CD14-positive monocyte (primary cell): ENCODE measurements around the gene HAO1. TPM values are rescaled to one million over a fixed set of nuclear protein-coding genes. Genes with fewer than 3 reads are reported as not detected.
"Not testable (repeated sequence)": the region's sequence is repeated elsewhere in the genome, so short reads cannot be mapped to it uniquely, and the experiment has no call there.

ENCODE experiments used
- DNase-seq, 3 donors: peaks; one replicate each; pipeline ENCODE4 v3.0.0-alpha.2; 2011 to 2022
- H2AFZ ChIP-seq: 2 replicates; pipeline ENCODE4 v1.6.0; 2012; ENCODE audit warnings: mild to moderate bottlenecking, low read depth, low read length, inconsistent platforms; ENCODE audit not compliant: insufficient read depth, poor library complexity, severe bottlenecking
- H3K27ac ChIP-seq, 2 donors: 1 replicate in 1 of 2; 2 replicates in 1 of 2; pipeline ENCODE4 v1.5.1; 2012 to 2013; ENCODE audit warnings: low read length in 2 of 2, control low read depth in 1 of 2, inconsistent platforms in 1 of 2, low read depth in 1 of 2, mild to moderate bottlenecking in 1 of 2
- H3K27me3 ChIP-seq, 2 donors: one replicate each; pipeline versions ENCODE4 v1.6.0 to v1.6.1; 2011 to 2013; ENCODE audit warnings: low read length in 2 of 2; ENCODE audit not compliant: control insufficient read depth in 2 of 2, insufficient read depth in 2 of 2
- H3K36me3 ChIP-seq, 2 donors: replicated peaks in 1 of 2; 1 replicate in 1 of 2; 2 replicates in 1 of 2; pipeline versions ENCODE4 v1.5.1 to v1.6.1; 2012 to 2013; ENCODE audit warnings: low read length in 2 of 2, control low read depth in 1 of 2, inconsistent platforms in 1 of 2, mild to moderate bottlenecking in 1 of 2; ENCODE audit not compliant: insufficient read depth in 2 of 2, control insufficient read depth in 1 of 2
- H3K4me1 ChIP-seq, 2 donors: 1 replicate in 1 of 2; 2 replicates in 1 of 2; pipeline versions ENCODE4 v1.5.1 to v1.6.1; 2012 to 2013; ENCODE audit warnings: low read length in 2 of 2, control low read depth in 1 of 2, inconsistent platforms in 1 of 2, mild to moderate bottlenecking in 1 of 2, moderate library complexity in 1 of 2; ENCODE audit not compliant: insufficient read depth in 2 of 2, control insufficient read depth in 1 of 2
- H3K4me2 ChIP-seq: replicated peaks from 2 replicates; pipeline ENCODE3; 2012; ENCODE audit warnings: low read length, moderate library complexity, mild to moderate bottlenecking; ENCODE audit not compliant: poor library complexity, severe bottlenecking; ENCODE audit errors: extremely low read depth
- H3K4me3 ChIP-seq, 3 experiments: fragments of 200-600 bp in 1 of 3; sonication (generic) in 1 of 3; replicated peaks in 1 of 3; 1 replicate in 2 of 3; 2 replicates in 1 of 3; pipeline ENCODE4 v1.5.1; 2011 to 2013; ENCODE audit warnings: low read length in 3 of 3, mild to moderate bottlenecking in 3 of 3, control low read depth in 2 of 3, low read depth in 2 of 3, inconsistent platforms in 1 of 3, moderate library complexity in 1 of 3
- H3K79me2 ChIP-seq: 2 replicates; pipeline ENCODE4 v1.6.0; 2012; ENCODE audit warnings: mild to moderate bottlenecking, control low read depth, inconsistent platforms, low read length, moderate library complexity; ENCODE audit not compliant: insufficient read depth
- H3K9ac ChIP-seq: 2 replicates; pipeline ENCODE4 v1.6.0; 2017; ENCODE audit warnings: low read length, mild to moderate bottlenecking; ENCODE audit not compliant: insufficient read depth, poor library complexity, severe bottlenecking
- H3K9me3 ChIP-seq, 2 donors: replicated peaks in 1 of 2; 1 replicate in 1 of 2; 2 replicates in 1 of 2; pipeline versions ENCODE4 v1.5.1 to v1.6.1; 2012 to 2013; ENCODE audit warnings: low read length in 2 of 2, control low read depth in 1 of 2; ENCODE audit not compliant: control insufficient read depth in 1 of 2, insufficient read depth in 1 of 2
- H4K20me1 ChIP-seq: 2 replicates; pipeline ENCODE4 v1.6.0; 2012; ENCODE audit warnings: mild to moderate bottlenecking, low read length, control low read depth, moderate library complexity; ENCODE audit not compliant: insufficient read depth
- H3K27ac Mint-ChIP-seq, 7 donors: one replicate each; pipeline ENCODE4 v1.8.0; 2020; ENCODE audit warnings: mild to moderate bottlenecking in 7 of 7, mixed read lengths in 7 of 7, moderate library complexity in 6 of 7, inconsistent platforms in 2 of 7
- H3K27me3 Mint-ChIP-seq, 3 donors: one replicate each; pipeline ENCODE4 v1.8.0; 2021 to 2022; ENCODE audit warnings: low read depth in 3 of 3, mild to moderate bottlenecking in 3 of 3, mixed read lengths in 3 of 3, moderate library complexity in 3 of 3, inconsistent platforms in 1 of 3
- H3K36me3 Mint-ChIP-seq, 2 donors: one replicate each; pipeline ENCODE4 v1.8.0; 2020; ENCODE audit warnings: mixed read lengths in 2 of 2, inconsistent platforms in 1 of 2, mild to moderate bottlenecking in 1 of 2
- H3K4me1 Mint-ChIP-seq: one replicate; pipeline ENCODE4 v1.8.0; 2020; ENCODE audit warnings: mild to moderate bottlenecking, mixed read lengths
- H3K4me3 Mint-ChIP-seq, 2 donors: one replicate each; pipeline ENCODE4 v1.8.0; 2020; ENCODE audit warnings: mild to moderate bottlenecking in 2 of 2, mixed read lengths in 2 of 2, moderate library complexity in 1 of 2
- H3K9me3 Mint-ChIP-seq, 7 donors: one replicate each; pipeline ENCODE4 v1.8.0; 2020 to 2022; ENCODE audit warnings: mixed read lengths in 7 of 7, mild to moderate bottlenecking in 6 of 7, moderate library complexity in 6 of 7, inconsistent platforms in 2 of 7
- CTCF ChIP-seq: fragments of 200-600 bp; IDR thresholded peaks from one replicate; pipeline ENCODE4 v1.8.0; 2022; ENCODE audit warnings: antibody characterized with exemption, mild to moderate bottlenecking
- WGBS: methylation state at CpG from one replicate; pipeline ENCODE4 v1.1.5; 2013; ENCODE audit warnings: missing lambda C conversion rate; ENCODE audit not compliant: insufficient coverage; 5-methylcytosine and 5-hydroxymethylcytosine counted together
- intact Hi-C, 2 donors: fragments of 100-400 bp; cut with micrococcal nuclease; formaldehyde crosslinking; loops; one replicate each; pipeline versions ENCODE4 v1.15.0 to v1.15.1; 2023
- polyA plus RNA-seq, 3 donors: library from polyadenylated mRNA; depleted of rRNA in 1 of 3; unstranded in 2 of 3; stranded (reverse) in 1 of 3; fragments of 300-500 nt in 2 of 3; fragments of >200 nt in 1 of 3; fragmentation: Illumina TruSeq in 2 of 3; gene quantifications; 1 replicate in 2 of 3; 2 replicates in 1 of 3; pipeline ENCODE4 v1.2.3, GENCODE V29; 2012 to 2021

The HAO1 gene
- polyA plus RNA-seq, 3 donors, result not detected

- no peak for DNase-seq
- Histone ChIP-seq H3K4me2 (no peak overlapping the region), H3K4me1 (no peaks in the 10 kb centered on the region), H4K20me1 (no peaks in the 10 kb centered on the region), H2AFZ (no peak overlapping the region), H3K9ac (no peak overlapping the region), H3K4me3 (no peak overlapping the region), H3K79me2 (no peaks in the 10 kb centered on the region), H3K27me3 (peaks cover 2 to 5% of the 10 kb centered on the region in 2 donors), H3K36me3 (no peaks in the 10 kb centered on the region), H3K9me3 (no peaks in the 10 kb centered on the region), H3K27ac (no peak overlapping the region)
- Mint-ChIP-seq H3K4me1 (no peaks in the 10 kb centered on the region), H3K27ac (no peak overlapping the region), H3K4me3 (no peak overlapping the region), H3K27me3 (peaks cover 3 to 20% (median 10%) of the 10 kb centered on the region in 3 donors), H3K36me3 (no peaks in the 10 kb centered on the region), H3K9me3 (peaks cover 0 to 7% (median 0%) of the 10 kb centered on the region in 7 donors)
- intact Hi-C loops, result no loop called here
- WGBS, result 50% methylated on average over 1 of the region's 2 CpGs
- TF ChIP-seq CTCF, result no peak
Observed at GRCh38 chr20:7841291-7841970, 98.8 kb downstream of the HAO1 start.

GRCh38 chr20:7836076-7836475 lies 104.2 kb downstream of the HAO1 start:
- Histone ChIP-seq H3K9ac (no peak overlapping the region), H3K9me3 (peaks cover 0 to 10% of the 10 kb centered on the region in 2 donors), H3K27me3 (no peaks in the 10 kb centered on the region), H3K4me3 (no peak overlapping the region), H3K27ac (no peak overlapping the region), H2AFZ (no peak overlapping the region), H4K20me1 (no peaks in the 10 kb centered on the region), H3K4me2 (no peak overlapping the region), H3K4me1 (no peaks in the 10 kb centered on the region), H3K36me3 (no peaks in the 10 kb centered on the region), H3K79me2 (no peaks in the 10 kb centered on the region)
- Mint-ChIP-seq H3K27me3 (peaks cover 0 to 2% (median 0%) of the 10 kb centered on the region in 3 donors), H3K27ac (no peak overlapping the region), H3K4me1 (no peaks in the 10 kb centered on the region), H3K9me3 (peaks cover 2 to 21% (median 6%) of the 10 kb centered on the region in 7 donors), H3K36me3 (no peaks in the 10 kb centered on the region), H3K4me3 (no peak overlapping the region)
- DNase-seq, result no peak
- intact Hi-C loops, result no loop called here
- no peak for TF ChIP-seq CTCF

- intact Hi-C loops, result not testable (repeated sequence)
Observed at GRCh38 chr20:7834441-7834840, 105.8 kb downstream of the HAO1 start.

More at GRCh38 chr20:7834441-7834840, 105.8 kb downstream of the HAO1 start:
- not testable (repeated sequence) for H3K4me1 Mint-ChIP-seq, H3K4me3 ChIP-seq, H3K27me3 ChIP-seq, H3K4me1 ChIP-seq, H3K79me2 ChIP-seq, H3K27ac Mint-ChIP-seq, H3K9ac ChIP-seq, H3K27me3 Mint-ChIP-seq, H2AFZ ChIP-seq, H3K4me2 ChIP-seq, H3K36me3 ChIP-seq, H4K20me1 ChIP-seq, H3K27ac ChIP-seq, DNase-seq, H3K36me3 Mint-ChIP-seq, H3K4me3 Mint-ChIP-seq
- peaks cover 0 to 10% of the 10 kb centered on the region in 2 donors for H3K9me3 ChIP-seq
- peaks cover 2 to 17% (median 6%) of the 10 kb centered on the region in 7 donors for H3K9me3 Mint-ChIP-seq
- WGBS, result 67% methylated on average over 3 of the region's 7 CpGs
